Heart left ventricle (tissue), 13 donors: ENCODE measurements around the gene MAN2A1.

Experiments used
- POLR2A ChIP-seq, 2 donors: fragments of 450-650 bp; IDR thresholded peaks; one replicate each; pipeline ENCODE4 v1.6.1; 2017; ENCODE audit warnings: antibody characterized with exemption in 2 of 2, mild to moderate bottlenecking in 2 of 2, moderate library complexity in 2 of 2
- TF ChIP-seq, protein P1 (sequence below), 12 donors: fragments of 200-600 bp; sonication (generic) in 4 of 12; IDR thresholded peaks; one replicate each; pipeline versions ENCODE4 v1.5.0 to v1.8.0; 2018 to 2022; ENCODE audit warnings: antibody characterized with exemption in 12 of 12, mild to moderate bottlenecking in 5 of 12
- donor health status: ischemic (EF 13 %, LVEDD 7.1; RV severe dilation, severe dysfunction).
- donor health status: DM: no; HTN: yes; CAD: no.
- donor health status: DM: no; HTN: no; CAD: no.
- donor health status: ischemic (EF 25% LVEDD 6.9; RV normal size, moderate dysfunction).
- donor health status: ischemic (EF 25% LVEDD 5.7; RV mildly dilated, moderate dysfunction).
- donor health status: ischemic (EF 35%, LVEDD 5.7; RV mildly dilated, moderate dysfunction).
- donor health status: nonischemic (EF 11% LVEDD 7.7; RV severe dilation, severe dysfunction).
- donor health status: DM: yes; HTN: yes; CAD: no.
- donor health status: PGD.
- donor health status: ischemic (EF 29% LVEDD 5.4; RV normal size, mild dysfunction).
- donor health status: nonischemic (EF 23%, LVEDD 6.1; RV moderate dilation, normal function).

DNA sequence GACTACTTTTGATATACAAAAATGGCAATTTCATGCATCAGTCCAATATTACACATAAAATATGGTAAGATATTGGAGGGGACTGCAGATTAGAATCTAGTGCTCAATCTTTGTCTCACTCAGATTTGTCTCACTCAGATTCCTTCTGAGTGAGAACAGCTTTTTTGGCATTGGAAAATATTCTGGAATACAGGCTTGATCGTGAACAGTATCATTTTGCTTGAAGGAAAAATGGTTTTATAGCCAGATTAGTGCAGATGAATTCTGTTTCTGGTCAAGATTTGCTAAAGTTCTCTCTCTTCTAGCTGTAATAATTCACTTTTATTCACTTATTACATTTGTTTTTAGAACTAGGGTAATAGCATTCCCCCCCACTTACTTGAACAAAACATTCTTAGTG is 51.2 kb downstream of the MAN2A1 start:
- TF ChIP-seq, protein P1, sequence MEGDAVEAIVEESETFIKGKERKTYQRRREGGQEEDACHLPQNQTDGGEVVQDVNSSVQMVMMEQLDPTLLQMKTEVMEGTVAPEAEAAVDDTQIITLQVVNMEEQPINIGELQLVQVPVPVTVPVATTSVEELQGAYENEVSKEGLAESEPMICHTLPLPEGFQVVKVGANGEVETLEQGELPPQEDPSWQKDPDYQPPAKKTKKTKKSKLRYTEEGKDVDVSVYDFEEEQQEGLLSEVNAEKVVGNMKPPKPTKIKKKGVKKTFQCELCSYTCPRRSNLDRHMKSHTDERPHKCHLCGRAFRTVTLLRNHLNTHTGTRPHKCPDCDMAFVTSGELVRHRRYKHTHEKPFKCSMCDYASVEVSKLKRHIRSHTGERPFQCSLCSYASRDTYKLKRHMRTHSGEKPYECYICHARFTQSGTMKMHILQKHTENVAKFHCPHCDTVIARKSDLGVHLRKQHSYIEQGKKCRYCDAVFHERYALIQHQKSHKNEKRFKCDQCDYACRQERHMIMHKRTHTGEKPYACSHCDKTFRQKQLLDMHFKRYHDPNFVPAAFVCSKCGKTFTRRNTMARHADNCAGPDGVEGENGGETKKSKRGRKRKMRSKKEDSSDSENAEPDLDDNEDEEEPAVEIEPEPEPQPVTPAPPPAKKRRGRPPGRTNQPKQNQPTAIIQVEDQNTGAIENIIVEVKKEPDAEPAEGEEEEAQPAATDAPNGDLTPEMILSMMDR (IDR thresholded peaks at IDR 0.05): no peak
- no peak for TF ChIP-seq POLR2A (IDR thresholded peaks at IDR 0.05)
